KOPT-K1 (cell line): Measurements from ENCODE around the gene PPP1R1B.

Experiments
- H3K27ac ChIP-seq: fragments of 200-600 bp; sonication (generic); 2 replicates; pipeline ENCODE4 v1.5.1; 2016; ENCODE audit warnings: antibody characterized with exemption, mild to moderate bottlenecking, low read depth, low read length; ENCODE audit not compliant: poor library complexity, severe bottlenecking
- H3K36me3 ChIP-seq: fragments of 200-600 bp; sonication (generic); 2 replicates; pipeline ENCODE4 v1.5.1; 2017; ENCODE audit warnings: antibody characterized with exemption, mild to moderate bottlenecking, low read length, moderate library complexity; ENCODE audit not compliant: insufficient read depth
- H3K9me3 ChIP-seq: fragments of 200-600 bp; sonication (generic); 2 replicates; pipeline ENCODE4 v1.5.1; 2017; ENCODE audit warnings: antibody characterized with exemption, low read length, mild to moderate bottlenecking; ENCODE audit not compliant: insufficient read depth, poor library complexity, severe bottlenecking

The PPP1R1B gene

GRCh38 chr17:39643271-39643670 is 16.5 kb downstream of the PPP1R1B start:
- no peak overlapping the region for H3K27ac ChIP-seq
- no peaks in the 10 kb centered on the region for H3K9me3 ChIP-seq
- peaks cover 18% of the 10 kb centered on the region; the same call in 1 of the 2 replicates for H3K36me3 ChIP-seq

GRCh38 chr17:39647256-39647655 is 20.5 kb downstream of the PPP1R1B start:
- no peak overlapping the region for H3K27ac ChIP-seq
- peaks cover 17% of the 10 kb centered on the region for H3K36me3 ChIP-seq
- H3K9me3 ChIP-seq, result no peaks in the 10 kb centered on the region

GRCh38 chr17:39648616-39649366 is 22.0 kb downstream of the PPP1R1B start:
- H3K36me3 ChIP-seq, result peaks cover 23% of the 10 kb centered on the region
- no peak overlapping the region for H3K27ac ChIP-seq
- H3K9me3 ChIP-seq, result no peaks in the 10 kb centered on the region

GRCh38 chr17:39650121-39650579 is 23.4 kb downstream of the PPP1R1B start:
- Histone ChIP-seq H3K9me3 (no peaks in the 10 kb centered on the region), H3K27ac (no peak overlapping the region), H3K36me3 (peaks cover 35% of the 10 kb centered on the region)

GRCh38 chr17:39651923-39652586 is 25.3 kb downstream of the PPP1R1B start:
- Histone ChIP-seq H3K36me3 (peaks cover 51% of the 10 kb centered on the region), H3K9me3 (no peaks in the 10 kb centered on the region), H3K27ac (no peak overlapping the region)

GRCh38 chr17:39652587-39653315 is 26.0 kb downstream of the PPP1R1B start:
- no peaks in the 10 kb centered on the region for H3K9me3 ChIP-seq
- no peak overlapping the region for H3K27ac ChIP-seq
- H3K36me3 ChIP-seq, result peaks cover 57% of the 10 kb centered on the region

- H3K27ac ChIP-seq, result no peak overlapping the region
- peaks cover 62% of the 10 kb centered on the region for H3K36me3 ChIP-seq
- no peaks in the 10 kb centered on the region for H3K9me3 ChIP-seq
These were observed 26.5 kb downstream of the PPP1R1B start for GRCh38 chr17:39653316-39653661.

- no peak overlapping the region for H3K27ac ChIP-seq
- peaks cover 66% of the 10 kb centered on the region for H3K36me3 ChIP-seq
- H3K9me3 ChIP-seq, result no peaks in the 10 kb centered on the region
These were observed 27.0 kb downstream of the PPP1R1B start for GRCh38 chr17:39653662-39654331.

GRCh38 chr17:39655105-39655504 is 28.4 kb downstream of the PPP1R1B start:
- Histone ChIP-seq H3K36me3 (peaks cover 70% of the 10 kb centered on the region), H3K9me3 (no peaks in the 10 kb centered on the region), H3K27ac (no peak overlapping the region)

GRCh38 chr17:39658346-39658745 is 31.6 kb downstream of the PPP1R1B start:
- Histone ChIP-seq H3K27ac (no peak overlapping the region), H3K9me3 (no peaks in the 10 kb centered on the region), H3K36me3 (peaks cover 94% of the 10 kb centered on the region)

GRCh38 chr17:39658760-39659159 is 32.0 kb downstream of the PPP1R1B start:
- peaks cover 90% of the 10 kb centered on the region for H3K36me3 ChIP-seq
- H3K27ac ChIP-seq, result no peak overlapping the region
- H3K9me3 ChIP-seq, result no peaks in the 10 kb centered on the region

- Histone ChIP-seq H3K27ac (no peak overlapping the region), H3K36me3 (peaks cover 84% of the 10 kb centered on the region)
These were observed 32.7 kb downstream of the PPP1R1B start for GRCh38 chr17:39659279-39660010.

GRCh38 chr17:39660011-39660360 is 33.2 kb downstream of the PPP1R1B start:
- Histone ChIP-seq H3K27ac (no peak overlapping the region), H3K36me3 (peaks cover 78% of the 10 kb centered on the region)

More at GRCh38 chr17:39659279-39660010, 32.7 kb downstream of the PPP1R1B start:
- H3K9me3 ChIP-seq, result no peaks in the 10 kb centered on the region

More at GRCh38 chr17:39660011-39660360, 33.2 kb downstream of the PPP1R1B start:
- H3K9me3 ChIP-seq, result no peaks in the 10 kb centered on the region
